Nephron progenitor cell (in vitro differentiated cells): ENCODE measurements around the gene PTP4A2.

Source experiments
- DNase-seq: peaks from one replicate; pipeline ENCODE4 v3.0.0; 2021
- H3K27ac Mint-ChIP-seq: 2 replicates; pipeline ENCODE4 v1.8.0; 2021; ENCODE audit warnings: mild to moderate bottlenecking, moderate library complexity, mixed read lengths
- H3K27me3 Mint-ChIP-seq: 2 replicates; pipeline ENCODE4 v1.8.0; 2021; ENCODE audit warnings: mild to moderate bottlenecking, low read depth, mixed read lengths; ENCODE audit not compliant: poor library complexity
- H3K36me3 Mint-ChIP-seq: 2 replicates; pipeline ENCODE4 v1.8.0; 2021; ENCODE audit warnings: low read depth, mixed read lengths
- H3K4me1 Mint-ChIP-seq: 2 replicates; pipeline ENCODE4 v1.8.0; 2021; ENCODE audit warnings: mixed read lengths
- H3K4me3 Mint-ChIP-seq: 2 replicates; pipeline ENCODE4 v1.8.0; 2021; ENCODE audit warnings: mild to moderate bottlenecking, moderate library complexity, mixed read lengths
- H3K9me3 Mint-ChIP-seq: 2 replicates; pipeline ENCODE4 v1.8.0; 2021; ENCODE audit warnings: mild to moderate bottlenecking, moderate library complexity, mixed read lengths
- CTCF ChIP-seq: fragments of 200-600 bp; sonication (generic); IDR thresholded peaks from 2 replicates; pipeline ENCODE4 v1.5.0; 2021; ENCODE audit warnings: antibody characterized with exemption

Gene PTP4A2

GRCh38 chr1:31871703-31872102 is 66.5 kb downstream of the PTP4A2 start:
- Mint-ChIP-seq H3K9me3 (peaks cover 14% of the 10 kb centered on the region), H3K4me1 (peaks cover 15% of the 10 kb centered on the region), H3K4me3 (peak overlapping the region; percentile 12)

GRCh38 chr1:31870086-31870736 is 68.0 kb downstream of the PTP4A2 start:
- H3K4me3 Mint-ChIP-seq = no peak overlapping the region
- H3K27me3 Mint-ChIP-seq = peaks cover 16% of the 10 kb centered on the region
- no peak overlapping the region for H3K27ac Mint-ChIP-seq
- peaks cover 21% of the 10 kb centered on the region for H3K4me1 Mint-ChIP-seq
- H3K36me3 Mint-ChIP-seq = peaks cover 5% of the 10 kb centered on the region
- H3K9me3 Mint-ChIP-seq = peaks cover 14% of the 10 kb centered on the region
- no peak for DNase-seq
- no peak for TF ChIP-seq CTCF

More at GRCh38 chr1:31871703-31872102, 66.5 kb downstream of the PTP4A2 start:
- Mint-ChIP-seq H3K36me3 (peaks cover 5% of the 10 kb centered on the region), H3K27me3 (peaks cover 16% of the 10 kb centered on the region), H3K27ac (no peak overlapping the region)
- no peak for DNase-seq
- no peak for TF ChIP-seq CTCF

DNA sequence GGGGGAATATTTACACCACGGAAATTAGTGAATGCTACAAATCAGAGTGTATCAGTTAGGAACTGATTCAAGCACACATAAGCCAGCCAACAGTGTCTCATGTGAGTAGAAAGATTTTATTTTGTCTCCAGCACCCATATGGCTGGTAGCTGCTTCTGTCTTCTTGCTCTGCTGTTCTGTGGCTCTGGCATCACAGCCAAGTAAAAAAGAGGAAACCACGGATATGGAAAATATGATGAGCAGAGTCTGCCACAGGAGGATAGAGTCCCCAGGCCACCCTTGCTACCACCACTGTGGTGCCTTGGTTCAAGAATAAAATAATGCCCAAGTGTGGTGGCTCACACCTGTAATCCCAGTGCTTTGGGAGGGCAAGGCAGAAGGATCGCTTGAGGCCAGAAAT is 68.7 kb downstream of the PTP4A2 start:
- peaks cover 21% of the 10 kb centered on the region for H3K4me1 Mint-ChIP-seq

DNA sequence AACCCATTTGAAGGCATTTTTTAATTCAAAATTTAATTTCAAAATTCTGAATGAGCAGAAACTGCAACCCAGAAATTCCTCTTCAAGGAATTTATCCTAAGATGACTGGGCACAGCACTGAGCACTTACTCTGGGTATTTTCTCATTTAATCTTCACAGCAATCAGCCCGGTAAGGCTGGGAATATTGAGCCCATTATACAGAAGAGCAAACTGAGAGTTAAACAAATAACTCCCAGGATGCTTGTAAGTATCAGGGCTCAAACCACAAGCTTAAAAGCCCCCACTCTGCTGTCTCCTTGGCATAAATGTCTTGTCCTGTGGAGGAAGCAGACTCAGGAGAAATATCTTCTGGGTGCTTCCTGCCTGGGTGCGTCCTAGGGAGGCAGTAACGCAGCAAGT is 69.3 kb downstream of the PTP4A2 start:
- peaks cover 5% of the 10 kb centered on the region for H3K36me3 Mint-ChIP-seq
- no peak for TF ChIP-seq CTCF
- peaks cover 21% of the 10 kb centered on the region for H3K4me1 Mint-ChIP-seq
- H3K27me3 Mint-ChIP-seq = peaks cover 16% of the 10 kb centered on the region
- no peak for DNase-seq
- H3K4me3 Mint-ChIP-seq = no peak overlapping the region
- H3K9me3 Mint-ChIP-seq = peaks cover 20% of the 10 kb centered on the region
- no peak overlapping the region for H3K27ac Mint-ChIP-seq

More for the DNA sequence above, 68.7 kb downstream of the PTP4A2 start:
- peaks cover 5% of the 10 kb centered on the region for H3K36me3 Mint-ChIP-seq
- peaks cover 18% of the 10 kb centered on the region for H3K9me3 Mint-ChIP-seq
- no peak for DNase-seq
- no peak overlapping the region for H3K27ac Mint-ChIP-seq
- peaks cover 16% of the 10 kb centered on the region for H3K27me3 Mint-ChIP-seq
- H3K4me3 Mint-ChIP-seq = no peak overlapping the region
- no peak for TF ChIP-seq CTCF

- peaks cover 15% of the 10 kb centered on the region for H3K9me3 Mint-ChIP-seq
- TF ChIP-seq CTCF = no peak
- peaks cover 21% of the 10 kb centered on the region for H3K4me1 Mint-ChIP-seq
- H3K27ac Mint-ChIP-seq = no peak overlapping the region
- no peak overlapping the region for H3K4me3 Mint-ChIP-seq
- no peak for DNase-seq
- H3K36me3 Mint-ChIP-seq = no peaks in the 10 kb centered on the region
- peaks cover 10% of the 10 kb centered on the region for H3K27me3 Mint-ChIP-seq
Measured at GRCh38 chr1:31867546-31867945, 70.6 kb downstream of the PTP4A2 start.

DNA sequence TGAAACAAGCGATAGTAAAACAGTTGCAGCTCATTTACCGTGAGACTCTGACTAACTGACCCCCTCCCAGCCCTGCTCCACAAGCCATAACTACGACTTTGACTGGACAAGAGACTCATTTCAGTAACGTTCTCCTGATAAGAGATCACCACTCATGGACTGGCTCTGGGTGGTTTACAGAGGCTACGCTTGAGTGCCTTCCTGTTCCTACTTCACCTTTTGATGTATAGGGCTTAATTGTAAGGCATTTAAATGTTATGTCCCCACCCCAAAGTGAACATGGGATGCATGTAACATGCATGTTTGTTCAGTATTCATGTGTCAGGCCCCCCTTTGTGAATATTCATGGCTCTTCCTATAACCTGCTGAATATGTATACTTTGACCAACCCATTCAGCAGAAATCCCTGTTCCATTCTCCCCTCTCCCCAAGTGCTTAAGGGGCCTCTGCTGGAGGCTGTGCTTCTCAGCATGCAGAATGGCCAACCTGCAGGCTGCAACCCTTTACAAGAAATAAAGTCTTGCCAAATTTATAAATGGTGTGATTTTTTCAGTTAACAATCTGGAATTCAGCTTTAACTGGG is 71.6 kb downstream of the PTP4A2 start:
- peaks cover 11% of the 10 kb centered on the region for H3K9me3 Mint-ChIP-seq
- no peak for TF ChIP-seq CTCF
- DNase-seq = no peak
- H3K36me3 Mint-ChIP-seq = no peaks in the 10 kb centered on the region
- peaks cover 7% of the 10 kb centered on the region for H3K27me3 Mint-ChIP-seq
- H3K27ac Mint-ChIP-seq = no peak overlapping the region
- no peak overlapping the region for H3K4me3 Mint-ChIP-seq
- peaks cover 16% of the 10 kb centered on the region for H3K4me1 Mint-ChIP-seq
